ENCODE data around the gene ACSS1.

DNA sequence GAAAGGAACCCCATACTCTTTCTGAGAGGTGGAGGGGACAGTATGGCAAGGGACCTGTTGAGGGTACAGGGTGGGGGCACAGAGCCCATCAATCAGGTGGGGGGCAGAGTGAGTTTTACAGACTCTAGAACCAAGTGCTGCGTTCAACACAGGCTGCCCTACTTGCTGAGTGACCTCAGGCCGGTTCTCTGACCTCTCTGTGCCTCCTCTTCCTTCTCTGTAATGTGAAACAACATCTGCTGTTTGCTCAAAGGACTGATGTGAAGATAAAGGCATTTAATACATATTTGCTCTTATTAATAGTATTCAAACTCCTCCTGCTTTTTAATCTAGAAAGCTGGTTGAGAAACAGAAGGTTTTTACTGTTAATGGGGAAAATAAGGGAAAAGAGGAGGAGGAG is 39.5 kb downstream of the ACSS1 start:
- TF ChIP-seq, protein P1, sequence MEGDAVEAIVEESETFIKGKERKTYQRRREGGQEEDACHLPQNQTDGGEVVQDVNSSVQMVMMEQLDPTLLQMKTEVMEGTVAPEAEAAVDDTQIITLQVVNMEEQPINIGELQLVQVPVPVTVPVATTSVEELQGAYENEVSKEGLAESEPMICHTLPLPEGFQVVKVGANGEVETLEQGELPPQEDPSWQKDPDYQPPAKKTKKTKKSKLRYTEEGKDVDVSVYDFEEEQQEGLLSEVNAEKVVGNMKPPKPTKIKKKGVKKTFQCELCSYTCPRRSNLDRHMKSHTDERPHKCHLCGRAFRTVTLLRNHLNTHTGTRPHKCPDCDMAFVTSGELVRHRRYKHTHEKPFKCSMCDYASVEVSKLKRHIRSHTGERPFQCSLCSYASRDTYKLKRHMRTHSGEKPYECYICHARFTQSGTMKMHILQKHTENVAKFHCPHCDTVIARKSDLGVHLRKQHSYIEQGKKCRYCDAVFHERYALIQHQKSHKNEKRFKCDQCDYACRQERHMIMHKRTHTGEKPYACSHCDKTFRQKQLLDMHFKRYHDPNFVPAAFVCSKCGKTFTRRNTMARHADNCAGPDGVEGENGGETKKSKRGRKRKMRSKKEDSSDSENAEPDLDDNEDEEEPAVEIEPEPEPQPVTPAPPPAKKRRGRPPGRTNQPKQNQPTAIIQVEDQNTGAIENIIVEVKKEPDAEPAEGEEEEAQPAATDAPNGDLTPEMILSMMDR (IDR thresholded peaks at IDR 0.05): no peak
- TF ChIP-seq POLR2A (IDR thresholded peaks at IDR 0.05): no peak
